ENCODE data around the gene TTC33.

The TTC33 gene

GRCh38 chr5:40501711-40502444 is 253.9 kb downstream of the TTC33 start:
- no peak for DNase-seq

GRCh38 chr5:40499518-40500273 is 256.1 kb downstream of the TTC33 start:
- DNase-seq: no peak

GRCh38 chr5:40499007-40499406 is 256.8 kb downstream of the TTC33 start:
- DNase-seq: no peak

GRCh38 chr5:40497573-40497972 is 258.2 kb downstream of the TTC33 start:
- DNase-seq: peak; percentile 57

GRCh38 chr5:40495237-40495635 is 260.5 kb downstream of the TTC33 start:
- no peak for DNase-seq

GRCh38 chr5:40494631-40495236 is 261.0 kb downstream of the TTC33 start:
- DNase-seq: peak; percentile 19

- DNase-seq: no peak
Measured at GRCh38 chr5:40492056-40492455, 263.7 kb downstream of the TTC33 start.

- DNase-seq: no peak
Measured at GRCh38 chr5:40491644-40492043, 264.1 kb downstream of the TTC33 start.

GRCh38 chr5:40490464-40491111 is 265.2 kb downstream of the TTC33 start:
- DNase-seq: no peak

GRCh38 chr5:40489421-40489820 is 266.3 kb downstream of the TTC33 start:
- no peak for DNase-seq

- peak; percentile 30 for DNase-seq
Measured at GRCh38 chr5:40486437-40487275, 269.1 kb downstream of the TTC33 start.

- no peak for DNase-seq
Measured at GRCh38 chr5:40485021-40485998, 270.5 kb downstream of the TTC33 start.

GRCh38 chr5:40484495-40484894 is 271.3 kb downstream of the TTC33 start:
- DNase-seq: no peak

GRCh38 chr5:40483316-40483715 is 272.4 kb downstream of the TTC33 start:
- peak; percentile 55 for DNase-seq

- DNase-seq: no peak
Measured at GRCh38 chr5:40481241-40481640, 274.5 kb downstream of the TTC33 start.

GRCh38 chr5:40480392-40480791 is 275.4 kb downstream of the TTC33 start:
- DNase-seq: no peak

GRCh38 chr5:40479939-40480338 is 275.8 kb downstream of the TTC33 start:
- no peak for DNase-seq

- no peak for DNase-seq
Measured at GRCh38 chr5:40478766-40479165, 277.0 kb downstream of the TTC33 start.

- no peak for DNase-seq
Measured at GRCh38 chr5:40477856-40478546, 277.8 kb downstream of the TTC33 start.

GRCh38 chr5:40475561-40475960 is 280.2 kb downstream of the TTC33 start:
- DNase-seq: no peak

- DNase-seq: no peak
Measured at GRCh38 chr5:40474250-40474649, 281.5 kb downstream of the TTC33 start.

All from fibroblast of upper back skin (primary cell).